ENCODE data around the gene HDAC5.

HDAC5 gene

GRCh38 chr17:44071198-44071520, 52.3 kb downstream of the HDAC5 start:
- peak overlapping the region; percentile 97 for H3K27ac ChIP-seq (ENCODE audit: extremely low read depth, low read depth, low read length)
- H3K36me3 ChIP-seq (ENCODE audit: control insufficient read depth in 2 of 2, insufficient read depth in 1 of 2, low read length in 2 of 2) = peaks cover 6 to 32% of the 10 kb centered on the region in 2 experiments
- CTCF ChIA-PET = interaction anchor here (0.6 to 2.7 kb wide), 7 partner anchors 12 to 274 kb away, joined by 3 to 10 read pairs (median 3); partner anchors contain the start of genes HDAC5 and MPP2
- peak overlapping the region; percentile 50 for H3K4me3 ChIP-seq (ENCODE audit: low read depth, low read length)
- no peaks in the 10 kb centered on the region for H3K9me3 ChIP-seq (ENCODE audit: control insufficient read depth, insufficient read depth, low read depth, low read length)
- POLR2A ChIA-PET = interaction anchor here (0.5 to 1.8 kb wide), 9 partner anchors 15 to 115 kb away, joined by 3 to 14 read pairs (median 4); partner anchors contain the start of genes HDAC5 and TMUB2
- H3K4me1 ChIP-seq (ENCODE audit: control insufficient read depth, insufficient read depth, low read length) = peaks cover 12% of the 10 kb centered on the region
- no peak for TF ChIP-seq ZFP41 (tag by site-specific recombination; IDR thresholded peaks at IDR 0.05; ENCODE audit: borderline replicate concordance)
- TF ChIP-seq ZNF514 (tag by site-specific recombination; IDR thresholded peaks at IDR 0.05) = no peak
- TF ChIP-seq ZNF596 (tag by site-specific recombination; IDR thresholded peaks at IDR 0.05) = no peak
- TF ChIP-seq PRDM1 (tag by site-specific recombination; IDR thresholded peaks at IDR 0.05) = no peak
- no peak for TF ChIP-seq ZIC2 (tag by site-specific recombination; IDR thresholded peaks at IDR 0.05)
- no peak for TF ChIP-seq ZNF621 (tag by site-specific recombination; IDR thresholded peaks at IDR 0.05)
- TF ChIP-seq ZNF660 (tag by site-specific recombination; IDR thresholded peaks at IDR 0.05) = 0 out of 2 replicates have a peak, but pooled peaks have one; percentile 5
- TF ChIP-seq IKZF3 (tag by site-specific recombination; IDR thresholded peaks at IDR 0.05) = no peak
- no peak for TF ChIP-seq ZNF292 (tag by site-specific recombination; IDR thresholded peaks at IDR 0.05; ENCODE audit: borderline replicate concordance, low read depth)
- TF ChIP-seq BCL6B (tag by site-specific recombination; IDR thresholded peaks at IDR 0.05) = no peak
- TF ChIP-seq ZNF544 (tag by site-specific recombination; IDR thresholded peaks at IDR 0.05) = no peak
- TF ChIP-seq ZNF121 (tag by site-specific recombination; IDR thresholded peaks at IDR 0.05) = no peak
- no peak; the same call in 1 of the 2 replicates for TF ChIP-seq ZNF394 (tag by site-specific recombination; IDR thresholded peaks at IDR 0.05; ENCODE audit: borderline replicate concordance)
- TF ChIP-seq ZBTB11 (tag by site-specific recombination; conservative IDR thresholded peaks at IDR 0.05; ENCODE audit: low read depth) = no peak
- TF ChIP-seq MYNN (tag by site-specific recombination; IDR thresholded peaks at IDR 0.05; ENCODE audit: borderline replicate concordance) = no peak
- TF ChIP-seq KLF1 (tag by site-specific recombination; IDR thresholded peaks at IDR 0.05) = no peak
- no peak for TF ChIP-seq OVOL3 (tag by site-specific recombination; IDR thresholded peaks at IDR 0.05)
- TF ChIP-seq ZNF521 (tag by site-specific recombination; IDR thresholded peaks at IDR 0.05) = no peak
- no peak for TF ChIP-seq ZEB2 (tag by site-specific recombination; IDR thresholded peaks at IDR 0.05)
- no peak for TF ChIP-seq REPIN1 (tag by site-specific recombination; IDR thresholded peaks at IDR 0.05; ENCODE audit: low read depth)
- TF ChIP-seq ZNF677 (tag by site-specific recombination; IDR thresholded peaks at IDR 0.05) = no peak
- TF ChIP-seq ZNF692 (tag by site-specific recombination; IDR thresholded peaks at IDR 0.05) = peak; percentile 9; the same call in 1 of the 2 replicates
- TF ChIP-seq ZNF266 (tag by site-specific recombination; IDR thresholded peaks at IDR 0.05; ENCODE audit: low read depth) = no peak
- no peak for TF ChIP-seq ZNF791 (tag by site-specific recombination; IDR thresholded peaks at IDR 0.05)
- no peak for TF ChIP-seq ZNF280D (tag by site-specific recombination; IDR thresholded peaks at IDR 0.05)
- TF ChIP-seq KLF8 (tag by site-specific recombination; IDR thresholded peaks at IDR 0.05) = no peak
- TF ChIP-seq ZBTB10 (tag by site-specific recombination; IDR thresholded peaks at IDR 0.05) = no peak
- no peak for TF ChIP-seq GLIS2 (tag by site-specific recombination; IDR thresholded peaks at IDR 0.05)
